Measurements from ENCODE around the gene MAP4K3.
A peak's percentile ranks its signal among the peaks of the same experiment; 100 is the strongest.
"Not testable (repeated sequence)": the region's sequence is repeated elsewhere in the genome, so short reads cannot be mapped to it uniquely, and the experiment has no call there.

Gene MAP4K3

GRCh38 chr2:39368376-39368775, 68.7 kb downstream of the MAP4K3 start:
- DNase-seq, result no peak

- no peak for DNase-seq
These were observed 74.5 kb downstream of the MAP4K3 start for GRCh38 chr2:39362595-39362994.

GRCh38 chr2:39361511-39361910, 75.6 kb downstream of the MAP4K3 start:
- DNase-seq, result no peak

- not testable (repeated sequence) for DNase-seq
These were observed 76.7 kb downstream of the MAP4K3 start for GRCh38 chr2:39360342-39360741.

- DNase-seq, result no peak
These were observed 77.5 kb downstream of the MAP4K3 start for GRCh38 chr2:39359453-39360038.

- peak; percentile 73 to 93 for DNase-seq
These were observed 80.0 kb downstream of the MAP4K3 start for GRCh38 chr2:39356922-39357639.

GRCh38 chr2:39350658-39351057, 86.4 kb downstream of the MAP4K3 start:
- peak in 1 of 2 experiments; percentile 2 for DNase-seq

- DNase-seq, result peak; percentile 36 to 88
These were observed 98.6 kb downstream of the MAP4K3 start for GRCh38 chr2:39338502-39338901.

- no peak for DNase-seq
These were observed 101.2 kb downstream of the MAP4K3 start for GRCh38 chr2:39335930-39336329.

- no peak for DNase-seq
These were observed 102.1 kb downstream of the MAP4K3 start for GRCh38 chr2:39334978-39335377.

GRCh38 chr2:39334529-39334928, 102.6 kb downstream of the MAP4K3 start:
- DNase-seq, result no peak

GRCh38 chr2:39326644-39327043, 110.4 kb downstream of the MAP4K3 start:
- no peak for DNase-seq

- DNase-seq, result no peak
These were observed 111.1 kb downstream of the MAP4K3 start for GRCh38 chr2:39325966-39326365.

GRCh38 chr2:39321056-39322035, 115.7 kb downstream of the MAP4K3 start:
- DNase-seq, result peak; percentile 79 to 84

GRCh38 chr2:39320162-39320561, 116.9 kb downstream of the MAP4K3 start:
- no peak for DNase-seq

- DNase-seq, result no peak
These were observed 123.5 kb downstream of the MAP4K3 start for GRCh38 chr2:39313575-39313974.

- no peak for DNase-seq
These were observed 125.6 kb downstream of the MAP4K3 start for GRCh38 chr2:39311469-39311868.

- DNase-seq, result no peak
These were observed 128.3 kb downstream of the MAP4K3 start for GRCh38 chr2:39308778-39309177.

- DNase-seq, result peak in 1 of 2 experiments; percentile 18
These were observed 130.5 kb downstream of the MAP4K3 start for GRCh38 chr2:39306626-39307025.

- DNase-seq, result no peak
These were observed 132.4 kb downstream of the MAP4K3 start for GRCh38 chr2:39304729-39305128.

GRCh38 chr2:39304200-39304599, 132.9 kb downstream of the MAP4K3 start:
- DNase-seq, result no peak

GRCh38 chr2:39301352-39301751, 135.7 kb downstream of the MAP4K3 start:
- DNase-seq, result no peak

All from NCI-H524 (cell line).